Mammary microvascular endothelial cell (primary cell): ENCODE data around the gene FBXO30. TPM values are rescaled to one million over a fixed set of nuclear protein-coding genes. Genes with fewer than 3 reads are reported as not detected.

Experiments used
- total RNA-seq: library from RNA; depleted of rRNA; stranded (reverse); fragments of >200 nt; gene quantifications from 2 replicates; pipeline ENCODE4 v1.2.3, GENCODE V29; 2015

The FBXO30 gene, protein sequence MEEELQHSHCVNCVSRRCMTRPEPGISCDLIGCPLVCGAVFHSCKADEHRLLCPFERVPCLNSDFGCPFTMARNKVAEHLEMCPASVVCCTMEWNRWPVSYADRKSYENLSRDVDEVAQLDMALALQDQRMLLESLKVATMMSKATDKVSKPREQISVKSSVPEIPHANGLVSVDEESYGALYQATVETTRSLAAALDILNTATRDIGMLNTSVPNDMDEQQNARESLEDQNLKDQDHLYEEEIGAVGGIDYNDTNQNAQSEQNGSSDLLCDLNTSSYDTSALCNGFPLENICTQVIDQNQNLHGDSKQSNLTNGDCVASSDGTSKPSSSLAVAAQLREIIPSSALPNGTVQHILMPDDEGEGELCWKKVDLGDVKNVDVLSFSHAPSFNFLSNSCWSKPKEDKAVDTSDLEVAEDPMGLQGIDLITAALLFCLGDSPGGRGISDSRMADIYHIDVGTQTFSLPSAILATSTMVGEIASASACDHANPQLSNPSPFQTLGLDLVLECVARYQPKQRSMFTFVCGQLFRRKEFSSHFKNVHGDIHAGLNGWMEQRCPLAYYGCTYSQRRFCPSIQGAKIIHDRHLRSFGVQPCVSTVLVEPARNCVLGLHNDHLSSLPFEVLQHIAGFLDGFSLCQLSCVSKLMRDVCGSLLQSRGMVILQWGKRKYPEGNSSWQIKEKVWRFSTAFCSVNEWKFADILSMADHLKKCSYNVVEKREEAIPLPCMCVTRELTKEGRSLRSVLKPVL
- total RNA-seq: 5.7 and 6.0 TPM in 2 replicates

DNA sequence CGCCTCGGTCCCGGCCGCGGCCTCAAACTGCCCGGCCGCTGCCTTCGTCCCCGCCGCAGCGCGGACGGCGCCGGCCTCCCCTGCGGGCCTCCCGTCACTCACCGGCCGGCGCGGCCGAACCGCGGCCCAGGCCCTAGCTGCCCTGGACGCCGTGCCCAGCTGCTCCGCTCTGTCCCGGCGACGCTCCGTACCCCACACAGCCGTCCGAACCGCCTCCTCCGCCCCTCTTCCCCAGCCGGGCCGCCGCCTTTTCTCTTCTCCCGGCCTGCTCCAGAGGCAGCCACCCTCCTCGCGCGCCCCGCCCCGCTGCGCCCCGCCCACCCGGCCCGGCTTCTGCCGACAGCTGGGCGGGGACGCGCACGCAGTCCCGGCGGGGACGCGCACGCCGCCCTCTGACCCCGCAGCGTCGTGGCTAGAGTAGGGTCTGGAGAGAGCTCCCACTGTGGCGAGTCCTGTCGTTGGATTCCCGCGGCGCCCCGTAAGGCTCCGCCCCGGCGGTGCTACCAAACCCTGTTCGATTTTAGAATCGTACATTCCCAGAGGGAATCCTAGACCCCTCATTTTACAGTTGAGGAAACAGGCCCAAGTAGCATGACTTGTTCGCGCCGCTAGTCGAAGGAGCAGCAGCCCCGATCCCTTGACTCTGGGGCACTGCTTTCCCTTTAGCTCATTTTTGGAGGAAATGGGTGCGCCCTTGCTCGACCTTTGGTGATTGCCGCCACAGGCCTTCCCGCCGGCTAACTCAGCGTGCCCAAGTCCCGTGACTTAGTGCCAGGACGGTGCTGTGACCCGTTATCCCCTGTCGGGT is at the start of gene FBXO30:
Gene FBXO30, minus strand, starts transcription at position 295 of the 808 bp plus-strand sequence. CDS start 8,390 bp downstream, outside the sequence.

Other genes starting within 250 kb of the FBXO30 start
- gene EPM2A, start 79.3 kb downstream of the FBXO30 start, total RNA-seq: 2.2 and 2.7 TPM in 2 replicates
- 3.9 and 6.2 TPM in 2 replicates for gene SHPRH, start 149.6 kb upstream of the FBXO30 start, total RNA-seq
- not detected in 2 replicates for gene GRM1, start 214.3 kb upstream of the FBXO30 start, total RNA-seq